MM.1S (cell line): ENCODE results near the gene RARG.

ENCODE experiments used
- DNase-seq: peaks from one replicate; pipeline ENCODE4 v3.0.0-alpha.2; 2015
- H2AFZ ChIP-seq: fragments of 300-600 bp; sonication (generic); 2 replicates; pipeline ENCODE4 v1.6.0; 2016; ENCODE audit warnings: antibody characterized with exemption, low read length
- H3F3A ChIP-seq: fragments of 300-600 bp; sonication (generic); 2 replicates; pipeline ENCODE4 v1.6.1; 2016; ENCODE audit warnings: mild to moderate bottlenecking, antibody characterized with exemption, low read length, moderate library complexity, mixed read lengths; ENCODE audit not compliant: insufficient read depth
- H3K27ac ChIP-seq: fragments of 300-600 bp; sonication (generic); 2 replicates; pipeline ENCODE4 v1.5.1; 2016; ENCODE audit warnings: mild to moderate bottlenecking, low read length
- H3K27me3 ChIP-seq: fragments of 300-600 bp; sonication (generic); replicated peaks from 2 replicates; pipeline ENCODE4 v1.6.0; 2016; ENCODE audit warnings: low read length; ENCODE audit not compliant: insufficient read depth
- H3K36me3 ChIP-seq: fragments of 300-600 bp; sonication (generic); replicated peaks from 2 replicates; pipeline ENCODE4 v1.6.1; 2016; ENCODE audit warnings: mild to moderate bottlenecking, low read length, mixed read lengths; ENCODE audit not compliant: insufficient read depth
- H3K4me1 ChIP-seq: fragments of 300-600 bp; sonication (generic); 2 replicates; pipeline ENCODE4 v1.6.1; 2016; ENCODE audit warnings: low read length, mixed read lengths
- H3K4me2 ChIP-seq: fragments of 300-600 bp; sonication (generic); 2 replicates; pipeline ENCODE4 v1.6.0; 2016; ENCODE audit warnings: low read depth, low read length
- H3K4me3 ChIP-seq: fragments of 300-600 bp; sonication (generic); 2 replicates; pipeline ENCODE4 v1.5.1; 2016; ENCODE audit warnings: low read length, mixed read lengths
- H3K79me2 ChIP-seq: fragments of 300-600 bp; sonication (generic); 2 replicates; pipeline ENCODE4 v1.6.1; 2016; ENCODE audit warnings: mixed run types, low read length, mixed read lengths
- H3K9ac ChIP-seq: fragments of 300-600 bp; sonication (generic); 2 replicates; pipeline ENCODE4 v1.6.1; 2016; ENCODE audit warnings: low read length, mixed read lengths
- H3K9me2 ChIP-seq: fragments of 300-600 bp; sonication (generic); replicated peaks from 2 replicates; pipeline ENCODE4 v1.6.1; 2016; ENCODE audit warnings: mild to moderate bottlenecking, low read length, mixed read lengths; ENCODE audit not compliant: insufficient read depth
- H3K9me3 ChIP-seq: fragments of 300-600 bp; sonication (generic); replicated peaks from 2 replicates; pipeline ENCODE4 v1.6.1; 2016; ENCODE audit warnings: mild to moderate bottlenecking, low read length, mixed read lengths; ENCODE audit not compliant: insufficient read depth
- H4K20me1 ChIP-seq: fragments of 300-600 bp; sonication (generic); 2 replicates; pipeline ENCODE4 v1.6.1; 2016; ENCODE audit warnings: mild to moderate bottlenecking, low read length, moderate library complexity, mixed read lengths; ENCODE audit not compliant: insufficient read depth
- EZH2 ChIP-seq: fragments of 300-600 bp; sonication (generic); optimal IDR thresholded peaks from 2 replicates; pipeline ENCODE3; 2017; ENCODE audit warnings: low read depth, mild to moderate bottlenecking, antibody characterized with exemption, low read length, mixed read lengths
- EZH2phosphoT487 ChIP-seq: fragments of 300-600 bp; sonication (generic); IDR thresholded peaks from 2 replicates; pipeline ENCODE4 v1.6.1; 2018; ENCODE audit warnings: antibody characterized with exemption, low read length
- TF ChIP-seq, protein P1 (sequence below): fragments of 300-600 bp; sonication (generic); IDR thresholded peaks from 2 replicates; pipeline ENCODE4 v1.5.1; 2016; ENCODE audit warnings: antibody characterized with exemption, low read length, mixed read lengths

The RARG gene

GRCh38 chr12:53235164-53235563 lies 3.2 kb upstream of the RARG start:
- H3K4me2 ChIP-seq: no peak overlapping the region
- no peaks in the 10 kb centered on the region for H3K27me3 ChIP-seq
- no peaks in the 10 kb centered on the region for H3K36me3 ChIP-seq
- H3F3A ChIP-seq: peaks cover 11% of the 10 kb centered on the region
- peaks cover 7% of the 10 kb centered on the region; the same call in 1 of the 2 replicates for H3K79me2 ChIP-seq
- no peaks in the 10 kb centered on the region for H3K9me3 ChIP-seq
- TF ChIP-seq, protein P1, sequence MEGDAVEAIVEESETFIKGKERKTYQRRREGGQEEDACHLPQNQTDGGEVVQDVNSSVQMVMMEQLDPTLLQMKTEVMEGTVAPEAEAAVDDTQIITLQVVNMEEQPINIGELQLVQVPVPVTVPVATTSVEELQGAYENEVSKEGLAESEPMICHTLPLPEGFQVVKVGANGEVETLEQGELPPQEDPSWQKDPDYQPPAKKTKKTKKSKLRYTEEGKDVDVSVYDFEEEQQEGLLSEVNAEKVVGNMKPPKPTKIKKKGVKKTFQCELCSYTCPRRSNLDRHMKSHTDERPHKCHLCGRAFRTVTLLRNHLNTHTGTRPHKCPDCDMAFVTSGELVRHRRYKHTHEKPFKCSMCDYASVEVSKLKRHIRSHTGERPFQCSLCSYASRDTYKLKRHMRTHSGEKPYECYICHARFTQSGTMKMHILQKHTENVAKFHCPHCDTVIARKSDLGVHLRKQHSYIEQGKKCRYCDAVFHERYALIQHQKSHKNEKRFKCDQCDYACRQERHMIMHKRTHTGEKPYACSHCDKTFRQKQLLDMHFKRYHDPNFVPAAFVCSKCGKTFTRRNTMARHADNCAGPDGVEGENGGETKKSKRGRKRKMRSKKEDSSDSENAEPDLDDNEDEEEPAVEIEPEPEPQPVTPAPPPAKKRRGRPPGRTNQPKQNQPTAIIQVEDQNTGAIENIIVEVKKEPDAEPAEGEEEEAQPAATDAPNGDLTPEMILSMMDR: no peak
- TF ChIP-seq EZH2phosphoT487: no peak
- no peak for TF ChIP-seq EZH2
- H3K4me3 ChIP-seq: no peak overlapping the region
- no peak overlapping the region for H3K9ac ChIP-seq
- peaks cover 15% of the 10 kb centered on the region for H3K4me1 ChIP-seq
- no peaks in the 10 kb centered on the region for H3K9me2 ChIP-seq
- no peak overlapping the region for H2AFZ ChIP-seq
- H3K27ac ChIP-seq: no peak overlapping the region
- DNase-seq: no peak
- no peaks in the 10 kb centered on the region for H4K20me1 ChIP-seq

- Histone ChIP-seq H3K4me1 (peaks cover 15% of the 10 kb centered on the region), H3K79me2 (peaks cover 7% of the 10 kb centered on the region; the same call in 1 of the 2 replicates), H3K4me3 (no peak overlapping the region), H3K9me2 (no peaks in the 10 kb centered on the region), H3K27ac (no peak overlapping the region), H2AFZ (no peak overlapping the region), H3K4me2 (no peak overlapping the region), H3K27me3 (no peaks in the 10 kb centered on the region), H3F3A (peaks cover 11% of the 10 kb centered on the region), H3K36me3 (no peaks in the 10 kb centered on the region), H3K9me3 (no peaks in the 10 kb centered on the region), H3K9ac (no peak overlapping the region), H4K20me1 (no peaks in the 10 kb centered on the region)
- TF ChIP-seq EZH2phosphoT487 (no peak), EZH2 (no peak)
- TF ChIP-seq, protein P1: no peak
- no peak for DNase-seq
These were observed 2.4 kb upstream of the RARG start for GRCh38 chr12:53234271-53234914.

DNA sequence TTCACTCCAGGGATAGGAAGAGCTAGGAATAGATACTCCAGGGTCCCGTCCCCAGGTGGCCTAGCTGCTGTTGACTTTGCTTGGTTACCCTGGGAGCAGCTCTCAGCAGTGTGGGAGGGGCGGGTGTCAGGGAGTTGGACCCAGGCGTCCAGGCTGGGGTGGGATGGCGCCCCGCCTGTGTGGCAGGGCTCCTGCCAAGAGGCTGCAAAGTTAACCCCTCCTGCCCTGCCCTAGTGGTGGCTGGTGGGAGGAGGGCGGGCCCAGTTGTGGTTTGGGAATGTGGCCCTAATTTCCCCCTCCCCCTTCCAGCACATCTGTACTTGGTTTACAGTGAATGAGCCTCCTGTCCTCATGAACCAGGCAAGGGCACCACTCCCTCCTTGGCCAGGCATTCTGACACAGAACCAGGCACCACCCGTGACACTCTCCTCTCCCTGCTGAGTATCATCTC lies 1.7 kb upstream of the RARG start:
- Histone ChIP-seq H3K27ac (no peak overlapping the region), H3K79me2 (peaks cover 7% of the 10 kb centered on the region; the same call in 1 of the 2 replicates), H3K27me3 (no peaks in the 10 kb centered on the region), H3K4me3 (no peak overlapping the region), H3F3A (peaks cover 11% of the 10 kb centered on the region), H3K4me2 (peak overlapping the region; percentile 85; the same call in 1 of the 2 replicates), H2AFZ (no peak overlapping the region), H3K4me1 (peaks cover 15% of the 10 kb centered on the region), H4K20me1 (no peaks in the 10 kb centered on the region), H3K9ac (no peak overlapping the region), H3K9me2 (no peaks in the 10 kb centered on the region), H3K9me3 (no peaks in the 10 kb centered on the region), H3K36me3 (no peaks in the 10 kb centered on the region)
- no peak for DNase-seq
- TF ChIP-seq EZH2phosphoT487 (no peak), EZH2 (no peak)
- TF ChIP-seq, protein P1: no peak
